Measurements from ENCODE around the gene ITSN2.

DNA sequence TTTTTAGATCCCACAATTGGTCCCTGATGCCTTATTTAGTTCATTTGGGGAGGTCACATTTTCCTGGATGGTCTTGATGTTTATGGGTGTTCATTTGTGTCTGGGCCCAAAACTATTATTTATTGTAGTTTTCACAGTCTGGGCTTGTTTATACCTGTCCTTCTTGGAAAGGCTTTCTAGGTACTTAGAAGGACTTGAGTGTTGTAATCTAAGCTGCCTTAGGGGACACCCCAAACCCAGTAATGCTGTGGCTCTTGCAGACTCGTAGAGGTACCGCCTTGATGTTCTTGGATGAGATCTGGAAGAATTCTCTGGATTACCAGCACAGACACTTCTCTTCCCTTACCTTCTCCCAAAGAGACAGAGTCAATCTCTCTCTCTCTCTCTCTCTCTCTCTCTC is 25.0 kb upstream of the ITSN2 start:
- TF ChIP-seq EZH2 (IDR thresholded peaks at IDR 0.05; ENCODE audit: low read length): no peak
- TF ChIP-seq, protein P1, sequence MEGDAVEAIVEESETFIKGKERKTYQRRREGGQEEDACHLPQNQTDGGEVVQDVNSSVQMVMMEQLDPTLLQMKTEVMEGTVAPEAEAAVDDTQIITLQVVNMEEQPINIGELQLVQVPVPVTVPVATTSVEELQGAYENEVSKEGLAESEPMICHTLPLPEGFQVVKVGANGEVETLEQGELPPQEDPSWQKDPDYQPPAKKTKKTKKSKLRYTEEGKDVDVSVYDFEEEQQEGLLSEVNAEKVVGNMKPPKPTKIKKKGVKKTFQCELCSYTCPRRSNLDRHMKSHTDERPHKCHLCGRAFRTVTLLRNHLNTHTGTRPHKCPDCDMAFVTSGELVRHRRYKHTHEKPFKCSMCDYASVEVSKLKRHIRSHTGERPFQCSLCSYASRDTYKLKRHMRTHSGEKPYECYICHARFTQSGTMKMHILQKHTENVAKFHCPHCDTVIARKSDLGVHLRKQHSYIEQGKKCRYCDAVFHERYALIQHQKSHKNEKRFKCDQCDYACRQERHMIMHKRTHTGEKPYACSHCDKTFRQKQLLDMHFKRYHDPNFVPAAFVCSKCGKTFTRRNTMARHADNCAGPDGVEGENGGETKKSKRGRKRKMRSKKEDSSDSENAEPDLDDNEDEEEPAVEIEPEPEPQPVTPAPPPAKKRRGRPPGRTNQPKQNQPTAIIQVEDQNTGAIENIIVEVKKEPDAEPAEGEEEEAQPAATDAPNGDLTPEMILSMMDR (optimal IDR thresholded peaks at IDR 0.05 in 1 of 3, IDR thresholded peaks at IDR 0.05 in 1 of 3, conservative IDR thresholded peaks at IDR 0.05 in 1 of 3; ENCODE audit: extremely low read depth in 1 of 3, insufficient read depth in 2 of 3, low read length in 3 of 3): no peak

Measured in keratinocyte (primary cell).